ENCODE data around the gene HEBP2.

The HEBP2 gene

GRCh38 chr6:138397128-138398122 is 6.6 kb upstream of the HEBP2 start:
- no peak for DNase-seq (ENCODE audit: low read depth in 2 of 2)

- no peak for DNase-seq (ENCODE audit: low read depth in 2 of 2)
These were observed 3.7 kb upstream of the HEBP2 start for GRCh38 chr6:138400326-138400725.

DNA sequence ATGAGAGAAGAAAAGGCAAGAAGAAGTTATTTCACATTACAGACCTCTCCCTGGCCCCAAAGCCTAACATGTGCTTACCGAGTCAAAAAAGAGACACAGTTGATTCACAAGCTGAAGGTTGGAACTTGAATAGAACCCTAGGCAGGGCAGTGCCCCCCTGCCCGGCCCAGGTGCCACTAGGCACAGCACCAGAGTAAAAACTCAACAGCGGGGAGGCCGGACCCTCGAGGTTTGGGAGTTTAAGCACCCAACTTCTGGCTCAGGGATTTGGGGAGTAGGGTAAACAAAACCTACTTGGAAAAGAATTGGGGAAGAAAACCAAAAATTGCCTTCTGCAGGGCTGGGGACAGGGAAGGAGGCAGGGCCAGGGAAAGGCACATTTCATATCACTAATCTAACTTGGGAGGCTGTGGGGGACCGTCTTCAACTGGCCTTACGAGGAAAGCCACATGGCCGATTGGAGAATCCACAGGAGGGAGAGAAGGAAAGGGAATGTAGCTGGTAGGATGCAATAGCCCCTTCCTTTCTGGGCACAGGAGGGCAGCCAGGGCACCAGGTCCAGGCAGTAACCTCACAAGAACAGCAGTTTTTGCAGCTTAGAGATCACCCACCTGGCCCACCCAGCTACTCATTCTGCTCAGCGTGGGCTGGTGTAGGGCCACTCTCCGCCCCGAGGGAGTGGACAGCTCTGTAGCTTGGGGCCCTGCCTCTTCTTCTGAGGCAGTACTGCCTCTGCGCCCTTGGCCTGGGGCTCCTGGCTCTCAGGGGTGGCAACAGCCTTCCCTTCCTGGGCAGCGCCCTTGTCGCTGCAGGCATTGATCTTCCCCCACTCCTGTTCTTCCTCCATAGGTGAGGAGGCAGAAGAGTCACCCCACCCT is 1.8 kb upstream of the HEBP2 start:
- no peak for DNase-seq (ENCODE audit: low read depth in 2 of 2)

DNA sequence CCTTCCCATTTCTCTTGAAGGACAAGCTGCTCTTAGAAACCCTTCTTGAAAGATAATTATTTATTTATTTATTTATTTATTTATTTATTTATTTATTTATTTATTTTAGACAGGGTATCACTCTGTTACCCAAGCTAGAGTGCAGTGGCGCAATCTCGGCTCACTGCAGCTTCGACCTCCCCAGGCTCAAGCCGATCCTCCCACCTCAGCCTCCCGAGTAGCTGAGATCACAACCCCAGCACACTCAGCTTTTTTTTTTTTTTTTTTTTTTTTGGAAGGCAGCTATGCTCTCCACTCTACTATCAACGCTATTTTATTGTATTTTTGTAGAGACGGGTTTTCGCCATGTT is 1.2 kb upstream of the HEBP2 start:
- no peak for DNase-seq (ENCODE audit: low read depth in 2 of 2)

GRCh38 chr6:138403324-138403800 is 661 bp upstream of the HEBP2 start:
- DNase-seq (ENCODE audit: low read depth in 2 of 2) = peak in 1 of 2 donors; percentile 24

DNA sequence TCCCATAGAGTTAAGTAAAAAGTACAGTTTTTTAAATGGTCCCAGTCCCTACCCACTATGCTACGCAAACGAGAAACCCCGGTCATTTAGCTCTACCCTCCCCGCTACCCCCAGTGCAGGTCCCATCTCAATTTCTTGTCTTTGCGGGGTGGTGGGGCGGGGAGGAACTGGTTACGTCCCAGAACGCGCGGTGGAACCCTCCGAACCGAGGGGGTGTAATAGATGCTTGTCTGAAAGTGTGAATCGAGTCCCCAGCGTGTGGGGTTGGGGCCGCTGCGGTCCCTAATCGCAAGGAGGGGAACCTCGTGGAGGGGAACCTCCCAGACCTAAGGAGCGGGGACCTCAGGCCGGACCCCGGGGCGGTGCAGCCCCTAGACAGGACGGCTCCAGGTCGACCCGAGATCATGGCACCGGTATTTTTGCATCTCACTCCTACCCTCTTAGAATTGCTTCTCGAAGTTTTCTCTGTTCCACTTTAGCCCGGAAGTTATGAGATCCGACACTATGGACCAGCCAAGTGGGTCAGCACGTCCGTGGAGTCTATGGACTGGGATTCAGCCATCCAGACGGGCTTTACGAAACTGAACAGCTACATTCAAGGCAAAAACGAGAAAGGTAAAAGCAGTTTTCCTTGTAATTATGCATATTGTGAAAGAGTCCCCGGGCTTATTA is 779 bp downstream of the HEBP2 start:
- DNase-seq (ENCODE audit: low read depth in 2 of 2) = no peak

DNA sequence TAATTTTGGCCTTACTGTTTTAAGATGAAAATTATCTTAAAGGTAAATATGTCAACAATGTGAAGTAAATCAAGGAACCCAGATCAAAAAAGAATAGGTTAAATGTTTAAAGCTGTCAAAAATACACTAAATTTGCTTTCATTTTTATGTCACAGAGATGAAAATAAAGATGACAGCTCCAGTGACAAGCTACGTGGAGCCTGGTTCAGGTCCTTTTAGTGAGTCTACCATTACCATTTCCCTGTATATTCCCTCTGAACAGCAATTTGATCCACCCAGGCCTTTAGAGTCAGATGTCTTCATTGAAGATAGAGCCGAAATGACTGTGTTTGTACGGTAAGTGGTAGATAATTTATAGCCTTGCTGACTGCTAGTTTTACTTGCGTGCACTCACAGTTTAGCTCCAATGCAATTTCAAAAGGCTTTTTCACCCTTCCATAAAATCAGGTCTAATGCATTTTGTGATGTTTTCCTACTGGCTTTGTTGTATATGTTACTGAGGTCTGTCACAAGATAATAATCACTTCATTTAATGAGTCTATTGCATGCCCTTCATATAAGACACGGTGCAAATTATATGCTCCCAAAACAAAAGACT is 1.9 kb downstream of the HEBP2 start:
- DNase-seq (ENCODE audit: low read depth in 2 of 2) = no peak

GRCh38 chr6:138406443-138406842 is 2.4 kb downstream of the HEBP2 start:
- DNase-seq (ENCODE audit: low read depth in 2 of 2) = no peak

- DNase-seq (ENCODE audit: low read depth in 2 of 2) = no peak
These were observed 6.2 kb downstream of the HEBP2 start for GRCh38 chr6:138410048-138410735.

DNA sequence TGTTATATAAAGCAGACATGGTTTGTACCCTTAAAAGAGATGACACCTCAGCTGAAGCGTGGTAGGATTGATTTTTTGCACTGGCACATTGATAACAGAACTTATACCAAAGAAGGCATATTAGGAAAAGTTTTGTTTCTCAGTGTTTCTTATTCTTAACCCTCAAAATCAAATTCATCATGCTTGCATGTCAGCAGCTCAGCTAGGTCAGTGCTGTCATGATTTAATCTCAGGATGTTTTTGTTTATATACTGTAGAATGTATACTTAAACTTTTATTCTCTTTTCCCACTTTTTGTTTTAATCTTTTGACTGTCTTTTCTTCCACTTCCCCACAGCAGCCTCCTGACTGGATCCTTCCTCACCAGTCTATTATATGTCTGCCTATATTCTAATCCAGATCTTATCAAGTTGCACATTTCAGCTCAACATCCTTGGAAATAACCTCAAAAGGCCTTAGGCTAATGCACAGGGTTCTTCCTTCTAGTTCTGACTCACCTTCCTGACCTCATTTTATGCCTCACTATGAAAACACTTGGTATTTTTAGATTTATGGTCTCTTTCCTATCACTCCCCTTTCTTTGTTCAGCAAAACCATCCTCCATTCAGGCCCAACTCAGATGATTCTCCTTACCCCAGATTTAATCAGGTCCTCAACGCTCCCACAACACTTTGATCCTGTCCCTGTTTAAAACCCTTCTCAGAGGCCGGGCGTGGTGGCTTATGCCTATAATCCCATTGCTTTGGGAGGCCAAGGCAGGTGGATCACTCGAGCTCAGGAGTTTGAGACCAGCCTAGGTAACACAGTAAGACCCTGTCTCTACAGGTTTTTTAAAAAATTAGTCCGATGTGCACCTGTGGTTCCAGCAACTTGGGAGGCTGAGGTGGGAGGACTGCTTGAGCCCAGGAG is 7.2 kb downstream of the HEBP2 start:
- no peak for DNase-seq (ENCODE audit: low read depth in 2 of 2)

GRCh38 chr6:138415125-138415524 is 11.1 kb downstream of the HEBP2 start:
- no peak for DNase-seq (ENCODE audit: low read depth in 2 of 2)

GRCh38 chr6:138416206-138416605 is 12.2 kb downstream of the HEBP2 start:
- DNase-seq (ENCODE audit: low read depth in 2 of 2) = no peak

GRCh38 chr6:138417493-138418117 is 13.6 kb downstream of the HEBP2 start:
- no peak for DNase-seq (ENCODE audit: low read depth in 2 of 2)

DNA sequence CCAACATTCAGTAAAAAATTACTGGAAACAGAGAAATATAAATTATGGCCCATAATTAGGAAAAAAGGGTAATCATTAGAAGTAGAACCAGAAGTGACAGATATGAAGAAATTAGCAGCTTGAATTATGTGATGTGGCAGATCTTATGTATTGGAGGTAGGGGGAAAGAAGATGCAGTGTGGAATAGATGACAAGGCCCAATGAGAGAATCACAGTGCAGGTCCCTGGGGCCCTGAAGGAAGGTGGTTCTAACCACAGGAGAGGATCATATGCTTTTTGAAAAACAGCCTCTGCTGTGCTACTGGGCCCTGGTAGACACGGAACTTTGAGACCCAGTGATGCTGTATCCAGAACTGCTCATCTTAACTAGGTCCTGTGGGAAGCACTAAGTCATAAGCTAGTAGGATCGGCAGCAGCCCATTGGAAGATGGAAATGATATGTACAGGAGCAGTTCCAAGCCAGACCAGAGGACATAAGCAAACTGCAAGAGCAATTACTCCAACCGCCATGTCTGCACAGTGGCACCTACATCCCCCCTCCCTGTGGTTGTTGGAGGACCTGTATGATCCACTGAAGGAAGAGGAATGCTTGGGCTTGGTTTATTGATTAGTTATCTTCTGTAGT is 14.2 kb downstream of the HEBP2 start:
- DNase-seq (ENCODE audit: low read depth in 2 of 2) = no peak

- DNase-seq (ENCODE audit: low read depth in 2 of 2) = no peak
These were observed 15.7 kb downstream of the HEBP2 start for GRCh38 chr6:138419766-138420165.

DNA sequence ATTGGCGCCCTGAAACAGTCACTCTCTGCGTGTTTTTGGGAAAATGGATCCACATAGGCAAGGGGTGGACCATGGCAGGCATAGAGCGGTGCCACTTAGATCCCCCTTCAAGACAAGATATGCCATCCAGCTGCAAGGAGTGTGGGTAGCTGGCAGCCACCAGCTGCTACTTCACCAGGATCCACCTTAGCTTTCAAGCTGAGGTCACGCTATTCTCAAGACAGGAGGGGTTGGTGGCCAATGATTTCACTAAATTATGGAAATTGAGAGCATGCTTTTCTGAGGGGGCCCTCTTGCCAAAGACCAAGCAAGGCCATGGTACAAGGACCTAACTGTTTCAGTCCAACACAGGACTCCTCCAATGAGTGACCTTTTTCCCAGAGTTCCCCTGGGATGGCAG is 16.3 kb downstream of the HEBP2 start:
- DNase-seq (ENCODE audit: low read depth in 2 of 2) = no peak

DNA sequence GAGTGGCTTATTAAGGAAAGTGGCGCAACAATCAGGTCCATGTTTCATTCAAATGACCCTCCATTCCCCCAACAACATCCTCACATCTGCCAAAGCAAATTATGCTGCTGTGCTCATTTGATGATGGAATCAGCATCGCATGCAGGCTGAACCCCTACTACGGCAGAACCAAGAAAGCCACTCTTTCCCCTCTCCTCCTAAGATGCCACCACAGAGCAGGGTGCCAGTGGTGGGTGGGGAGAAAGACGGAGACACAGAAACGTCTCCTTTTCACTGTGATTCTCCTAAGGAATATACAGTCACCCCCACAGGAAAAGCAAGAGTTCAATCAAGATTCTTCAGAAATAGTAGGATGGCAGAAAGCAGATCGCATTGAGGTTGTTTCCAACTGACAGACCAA is 17.1 kb downstream of the HEBP2 start:
- no peak for DNase-seq (ENCODE audit: low read depth in 2 of 2)

GRCh38 chr6:138421608-138422007 is 17.6 kb downstream of the HEBP2 start:
- DNase-seq (ENCODE audit: low read depth in 2 of 2) = no peak

DNA sequence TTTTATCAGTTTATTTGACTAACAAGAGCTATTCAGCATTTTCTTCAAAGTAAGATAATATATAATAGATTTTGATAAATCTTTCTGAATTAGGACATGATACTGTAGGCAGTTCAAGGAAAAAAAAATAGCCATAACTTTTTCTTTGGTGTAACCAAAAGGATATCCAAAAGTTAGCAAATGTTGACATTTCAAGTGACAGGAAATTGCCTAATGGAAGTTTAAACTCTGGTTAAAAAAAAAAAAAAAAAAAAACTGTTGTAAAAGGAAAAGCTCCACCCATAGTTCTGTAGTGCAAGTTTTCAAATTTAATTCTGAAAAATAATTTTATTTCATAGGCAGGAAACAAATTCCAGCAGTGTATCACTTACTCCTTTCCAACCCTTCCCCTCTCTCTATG is 18.8 kb downstream of the HEBP2 start:
- no peak for DNase-seq (ENCODE audit: low read depth in 2 of 2)
